Measurements from ENCODE around the gene NCKAP5.

- TF ChIP-seq CTCF (IDR thresholded peaks at IDR 0.05; ENCODE audit: poor library complexity) (no peak), EZH2 (IDR thresholded peaks at IDR 0.05; ENCODE audit: borderline replicate concordance) (no peak), EZH2phosphoT487 (IDR thresholded peaks at IDR 0.05; ENCODE audit: low read depth, severe bottlenecking, unreplicated experiment) (no peak)
These were observed 842.1 kb downstream of the NCKAP5 start for GRCh38 chr2:132726155-132726554.
